ENCODE data around the gene HOXC5. TPM values are rescaled to one million over a fixed set of nuclear protein-coding genes. Genes with fewer than 3 reads are reported as not detected.

HOXC5 gene
- total RNA-seq, 4 donors from 2014 or later, result 1.4 to 2.7 (median 1.7) TPM

DNA sequence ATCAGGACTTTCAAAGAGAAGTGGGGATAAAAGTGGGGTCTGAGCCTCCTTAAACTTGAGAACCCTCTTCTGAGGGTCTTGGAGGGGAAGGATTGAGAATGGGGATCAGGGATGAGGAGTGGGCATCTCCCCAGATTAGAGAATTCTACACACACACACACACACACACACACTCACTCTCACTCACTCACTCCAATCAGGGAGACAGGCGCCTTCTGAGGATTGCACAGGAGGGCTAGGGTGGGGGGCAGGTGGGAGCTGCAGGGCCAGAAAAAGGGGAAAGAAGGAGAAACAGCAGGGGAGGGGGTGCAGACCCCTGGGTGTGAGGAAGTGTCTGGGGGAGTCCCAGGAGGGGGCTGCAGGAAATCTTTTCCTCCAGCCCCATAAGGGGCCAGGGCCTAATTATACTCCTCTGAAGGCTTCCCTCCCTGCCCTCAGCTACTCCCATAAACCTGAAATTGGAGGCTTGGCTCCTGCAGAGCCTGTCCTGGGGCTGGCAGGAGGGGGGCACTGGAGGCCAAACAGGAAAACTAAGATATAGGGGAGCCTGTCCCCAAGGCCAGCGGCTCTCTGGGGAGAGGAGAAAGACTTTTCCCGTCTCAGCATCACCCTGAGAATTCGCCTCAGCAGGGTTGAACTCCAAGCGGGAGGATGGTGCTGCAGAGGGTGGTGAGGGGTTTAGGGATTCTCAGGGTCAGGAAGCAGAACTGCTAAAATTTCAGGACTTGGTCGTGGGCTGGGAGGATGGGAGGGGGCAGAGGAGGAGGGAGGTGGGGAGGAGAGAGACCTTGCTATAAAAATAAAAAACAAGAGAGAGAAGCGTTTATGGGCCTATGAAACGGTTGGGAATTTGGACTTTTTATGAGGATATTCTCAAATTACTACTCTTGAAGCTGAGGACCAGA, 31.3 kb upstream of the HOXC5 start:
- H3K27ac ChIP-seq, result peak overlapping the region; percentile 86 to 99 (median 94)
- peaks cover 0 to 58% of the 10 kb centered on the region in 2 donors for H3K27me3 ChIP-seq
- peaks cover 0 to 4% (median 0%) of the 10 kb centered on the region in 3 donors for H3K36me3 ChIP-seq
- 37 to 42% methylated on average over 8 of the region's 8 CpGs for WGBS, 2 donors
- peak overlapping the region in 3 of 4 donors; percentile 51 to 64 (median 57) for H3K4me3 ChIP-seq
- H3K4me1 ChIP-seq, result peaks cover 0 to 91% (median 11%) of the 10 kb centered on the region in 4 donors
- no peak for TF ChIP-seq POLR2A (IDR thresholded peaks at IDR 0.05)
- TF ChIP-seq CTCF (IDR thresholded peaks at IDR 0.05), result no peak
- no peak for TF ChIP-seq EP300 (IDR thresholded peaks at IDR 0.05)
- no peak for DNase-seq (ENCODE audit: low spot score in 2 of 2)
- no peaks in the 10 kb centered on the region for H3K9me3 ChIP-seq

DNA sequence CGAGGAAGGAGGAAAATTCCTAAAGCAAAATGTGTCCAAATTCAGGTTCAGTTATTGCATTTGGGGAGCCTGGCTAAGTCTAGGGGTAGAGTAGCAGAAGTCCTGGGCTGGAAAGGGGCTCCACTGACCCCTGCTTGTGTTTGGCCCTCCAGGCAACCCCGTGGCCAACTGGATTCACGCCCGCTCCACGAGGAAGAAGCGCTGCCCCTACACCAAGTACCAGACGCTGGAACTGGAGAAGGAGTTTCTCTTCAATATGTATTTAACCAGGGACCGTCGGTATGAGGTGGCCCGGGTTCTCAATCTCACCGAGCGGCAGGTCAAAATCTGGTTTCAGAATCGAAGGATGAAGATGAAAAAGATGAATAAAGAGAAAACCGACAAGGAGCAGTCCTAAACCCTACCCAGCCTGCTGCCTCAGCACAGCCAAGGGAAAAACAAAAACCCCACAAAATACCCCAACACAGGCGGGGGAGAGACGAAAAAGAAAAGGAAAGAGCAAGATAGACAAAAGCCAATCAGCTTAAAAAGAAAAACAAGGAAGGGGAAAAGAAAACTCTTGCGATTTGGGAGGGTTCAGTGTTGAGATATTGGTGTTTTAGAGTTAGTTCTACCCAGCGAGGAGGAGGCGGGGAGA, 30.5 kb upstream of the HOXC5 start:
- Histone ChIP-seq H3K27me3 (peaks cover 0 to 54% of the 10 kb centered on the region in 2 donors), H3K36me3 (peaks cover 0 to 4% (median 0%) of the 10 kb centered on the region in 3 donors), H3K4me1 (peaks cover 0 to 91% (median 9%) of the 10 kb centered on the region in 4 donors), H3K9me3 (no peaks in the 10 kb centered on the region), H3K27ac (peak overlapping the region; percentile 31 to 99 (median 92)), H3K4me3 (peak overlapping the region in 1 of 4 donors; percentile 64)
- DNase-seq (ENCODE audit: low spot score in 2 of 2), result no peak
- 42 to 59% methylated on average over 19 of the region's 19 CpGs for WGBS, 2 donors
- TF ChIP-seq POLR2A (IDR thresholded peaks at IDR 0.05), result no peak
- TF ChIP-seq EP300 (IDR thresholded peaks at IDR 0.05), result no peak
- TF ChIP-seq CTCF (IDR thresholded peaks at IDR 0.05), result no peak

GRCh38 chr12:54002915-54003389, 29.9 kb upstream of the HOXC5 start:
- no peak for TF ChIP-seq EP300 (IDR thresholded peaks at IDR 0.05)
- TF ChIP-seq CTCF (IDR thresholded peaks at IDR 0.05), result no peak
- TF ChIP-seq POLR2A (IDR thresholded peaks at IDR 0.05), result no peak
- H3K4me1 ChIP-seq, result peaks cover 0 to 92% (median 11%) of the 10 kb centered on the region in 4 donors
- 64 to 71% methylated on average over 19 of the region's 19 CpGs for WGBS, 2 donors
- H3K36me3 ChIP-seq, result peaks cover 0 to 4% (median 0%) of the 10 kb centered on the region in 3 donors
- no peak overlapping the region for H3K4me3 ChIP-seq
- DNase-seq (ENCODE audit: low spot score in 2 of 2), result no peak
- H3K27ac ChIP-seq, result peak overlapping the region; percentile 31 to 99 (median 92)
- H3K9me3 ChIP-seq, result no peaks in the 10 kb centered on the region
- peaks cover 0 to 53% of the 10 kb centered on the region in 2 donors for H3K27me3 ChIP-seq

GRCh38 chr12:54003625-54004024, 29.2 kb upstream of the HOXC5 start:
- no peak overlapping the region for H3K4me3 ChIP-seq
- no peaks in the 10 kb centered on the region for H3K9me3 ChIP-seq
- H3K27me3 ChIP-seq, result peaks cover 0 to 53% of the 10 kb centered on the region in 2 donors
- peaks cover 0 to 92% (median 14%) of the 10 kb centered on the region in 4 donors for H3K4me1 ChIP-seq
- peaks cover 0 to 4% (median 0%) of the 10 kb centered on the region in 3 donors for H3K36me3 ChIP-seq
- TF ChIP-seq POLR2A (IDR thresholded peaks at IDR 0.05), result no peak
- no peak for TF ChIP-seq CTCF (IDR thresholded peaks at IDR 0.05)
- TF ChIP-seq EP300 (IDR thresholded peaks at IDR 0.05), result no peak
- DNase-seq (ENCODE audit: low spot score in 2 of 2), result no peak
- WGBS, 2 donors, result 48 to 56% methylated on average over 3 of the region's 3 CpGs
- peak overlapping the region; percentile 54 to 99 (median 86) for H3K27ac ChIP-seq
